GM12891 (cell line): ENCODE data around the gene RAB1A.

Experiments used
- DNase-seq: peaks from one replicate; pipeline ENCODE4 v3.0.0; 2011; ENCODE audit warnings: low spot score; ENCODE audit not compliant: insufficient read length
- FAIRE-seq: peaks from 2 replicates; lab custom pipeline; 2011; peaks lifted over from hg19 to GRCh38; lab: Jason Lieb, UNC
- PAX5 ChIP-seq: IDR thresholded peaks from 2 replicates; pipeline ENCODE4 v1.6.1; 2011; ENCODE audit warnings: low read length, moderate library complexity, mild to moderate bottlenecking; ENCODE audit not compliant: insufficient read depth, severe bottlenecking
- POLR2A ChIP-seq: IDR thresholded peaks from 2 replicates; pipeline ENCODE4 v1.6.1; 2011; ENCODE audit warnings: low read depth, low read length, control low read depth
- POLR2AphosphoS5 ChIP-seq: IDR thresholded peaks from 2 replicates; pipeline ENCODE4 v1.6.1; 2011; ENCODE audit warnings: low read depth, low read length, control low read depth
- POU2F2 ChIP-seq: IDR thresholded peaks from 2 replicates; pipeline ENCODE4 v1.6.1; 2011; ENCODE audit warnings: low read depth, mild to moderate bottlenecking, control low read depth, low read length, moderate library complexity
- SPI1 ChIP-seq: IDR thresholded peaks from 2 replicates; pipeline ENCODE4 v1.6.1; 2011; ENCODE audit warnings: low read depth, low read length, control low read depth
- TAF1 ChIP-seq: IDR thresholded peaks from 2 replicates; pipeline ENCODE4 v1.6.1; 2011; ENCODE audit warnings: low read depth, low read length, control low read depth

Gene RAB1A

GRCh38 chr2:65050931-65051330 lies 79.0 kb downstream of the RAB1A start:
- TF ChIP-seq SPI1 (no peak), TAF1 (no peak), PAX5 (no peak)
- no peak for DNase-seq
- FAIRE-seq: no peak

- FAIRE-seq (peak; percentile 5), DNase-seq (no peak)
- TF ChIP-seq POLR2A: no peak
- TF ChIP-seq TAF1: no peak
- no peak for TF ChIP-seq PAX5
- no peak for TF ChIP-seq SPI1
- no peak for TF ChIP-seq POLR2AphosphoS5
- TF ChIP-seq POU2F2: no peak
These were observed 80.8 kb downstream of the RAB1A start for GRCh38 chr2:65049010-65049639.

- FAIRE-seq (no peak), DNase-seq (no peak)
- TF ChIP-seq PAX5 (no peak), POLR2A (no peak), TAF1 (no peak), POU2F2 (no peak), SPI1 (no peak), POLR2AphosphoS5 (no peak)
These were observed 83.1 kb downstream of the RAB1A start for GRCh38 chr2:65046633-65047407.

- FAIRE-seq (no peak), DNase-seq (no peak)
- TF ChIP-seq PAX5: no peak
- no peak for TF ChIP-seq SPI1
- TF ChIP-seq POLR2A: no peak
- no peak for TF ChIP-seq POLR2AphosphoS5
- TF ChIP-seq TAF1: no peak
- no peak for TF ChIP-seq POU2F2
These were observed 84.3 kb downstream of the RAB1A start for GRCh38 chr2:65045651-65046050.

GRCh38 chr2:65044097-65044735 lies 85.7 kb downstream of the RAB1A start:
- FAIRE-seq (peak; percentile 9), DNase-seq (no peak)
- TF ChIP-seq POU2F2: no peak
- no peak for TF ChIP-seq POLR2AphosphoS5
- no peak for TF ChIP-seq PAX5
- TF ChIP-seq TAF1: no peak
- no peak for TF ChIP-seq SPI1
- no peak for TF ChIP-seq POLR2A

- DNase-seq (no peak), FAIRE-seq (no peak)
- no peak for TF ChIP-seq SPI1
- no peak for TF ChIP-seq POLR2AphosphoS5
- TF ChIP-seq PAX5: no peak
- no peak for TF ChIP-seq POLR2A
- no peak for TF ChIP-seq TAF1
- no peak for TF ChIP-seq POU2F2
These were observed 86.9 kb downstream of the RAB1A start for GRCh38 chr2:65043001-65043400.

- TF ChIP-seq POLR2A: 0 out of 2 replicates have a peak, but pooled peaks have one; percentile 34
- TF ChIP-seq POLR2AphosphoS5: no peak
- FAIRE-seq (peak; percentile 82), DNase-seq (peak; percentile 37)
These were observed 89.3 kb downstream of the RAB1A start for GRCh38 chr2:65040400-65041261.

- TF ChIP-seq PAX5 (no peak), POU2F2 (no peak), SPI1 (no peak), TAF1 (no peak), POLR2A (no peak), POLR2AphosphoS5 (no peak)
- DNase-seq (no peak), FAIRE-seq (no peak)
These were observed 90.3 kb downstream of the RAB1A start for GRCh38 chr2:65039640-65040039.

GRCh38 chr2:65037178-65037577 lies 92.7 kb downstream of the RAB1A start:
- TF ChIP-seq TAF1 (no peak), POU2F2 (no peak), POLR2AphosphoS5 (no peak), POLR2A (no peak)
- FAIRE-seq (no peak), DNase-seq (no peak)
